HG03558 (cell line): ENCODE measurements around the gene C19orf25.

ENCODE experiments used
- ATAC-seq: cut with Tn5 transposase; IDR thresholded peaks from one replicate; pipeline ENCODE4 v1.9.1; 2021; ENCODE audit warnings: moderate number of reproducible peaks; ENCODE audit not compliant: unreplicated experiment; ENCODE audit errors: extremely low read depth

Gene C19orf25

GRCh38 chr19:1435378-1435989 lies 43.5 kb downstream of the C19orf25 start:
- ATAC-seq, result no peak

GRCh38 chr19:1434577-1435060 lies 44.4 kb downstream of the C19orf25 start:
- ATAC-seq, result no peak

DNA sequence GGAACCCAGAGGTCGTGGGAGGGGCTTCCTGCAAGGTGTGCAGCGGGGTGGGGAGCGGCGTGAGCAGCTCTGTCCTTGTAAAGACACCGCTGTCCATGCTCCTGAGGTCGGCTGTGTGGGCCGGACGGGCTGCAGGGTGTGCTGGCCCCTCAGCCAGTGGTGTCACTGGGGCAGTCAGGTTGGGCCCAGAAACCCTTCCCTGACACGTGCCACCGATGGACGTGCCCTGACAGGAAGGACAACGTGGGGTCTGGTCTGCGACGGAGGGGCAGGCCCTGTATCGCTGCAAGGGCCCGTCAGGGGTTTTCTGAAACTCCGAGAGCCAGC lies 45.0 kb downstream of the C19orf25 start:
- ATAC-seq, result no peak

DNA sequence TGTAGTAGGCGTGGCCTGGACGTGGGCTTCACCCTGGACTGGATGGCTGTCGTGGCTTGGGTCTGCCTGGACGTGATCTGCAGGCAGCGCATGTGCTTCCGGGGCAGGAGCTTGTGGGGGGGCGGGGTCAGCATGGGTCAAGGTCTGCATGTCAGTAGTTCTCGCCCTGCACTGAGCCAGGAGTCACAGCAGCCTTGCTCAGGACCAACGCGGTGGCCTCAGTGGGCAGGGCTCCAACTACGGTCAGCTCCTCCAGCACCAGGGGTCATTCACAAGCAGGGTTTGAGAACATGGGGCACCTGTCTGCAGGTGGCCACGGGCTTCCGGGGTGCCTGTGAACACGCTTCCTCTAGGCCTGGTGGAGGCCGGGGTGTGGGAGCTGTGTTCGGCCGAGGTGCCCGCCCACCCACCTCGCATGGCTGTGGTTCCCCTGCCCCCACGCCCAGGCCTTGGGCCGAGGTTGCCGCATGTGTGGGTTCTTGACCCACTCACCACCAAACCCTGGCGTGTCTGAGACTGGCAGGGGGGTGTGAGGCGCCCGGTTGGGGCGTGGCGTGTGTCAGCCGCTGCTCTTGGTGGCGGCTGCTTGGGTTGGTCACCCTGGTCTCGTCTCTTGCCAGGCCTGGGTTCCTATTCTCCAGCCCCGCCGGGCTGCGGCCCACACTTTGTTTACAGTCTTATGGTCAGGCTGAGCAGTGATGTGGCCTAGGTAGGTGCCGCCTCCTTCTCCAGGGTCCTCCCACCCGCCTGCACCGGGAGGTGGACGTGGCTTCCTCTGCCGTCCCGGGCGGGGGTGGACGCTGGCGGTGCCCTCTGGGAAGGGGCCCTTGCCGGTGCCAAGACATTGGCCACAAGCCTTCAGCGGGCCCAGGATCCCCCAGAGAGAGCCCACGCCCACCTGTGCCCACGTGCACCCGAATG lies 45.6 kb downstream of the C19orf25 start:
- no peak for ATAC-seq

DNA sequence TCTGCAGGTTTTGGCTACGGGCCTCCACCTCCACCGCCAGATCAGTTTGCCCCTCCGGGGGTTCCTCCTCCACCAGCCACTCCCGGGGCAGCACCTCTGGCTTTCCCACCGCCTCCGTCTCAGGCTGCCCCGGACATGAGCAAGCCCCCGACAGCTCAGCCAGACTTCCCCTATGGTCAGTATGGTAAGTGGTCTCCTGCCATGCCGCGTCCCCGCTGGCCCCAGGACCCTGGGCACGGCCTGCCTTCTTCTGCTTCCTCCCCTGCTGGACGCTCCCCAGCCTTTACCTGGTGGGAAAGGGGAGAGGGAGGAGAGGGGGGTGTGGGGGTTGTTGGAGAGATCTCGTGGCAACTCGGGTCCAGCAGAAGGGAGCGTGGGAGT lies 46.5 kb downstream of the C19orf25 start:
- no peak for ATAC-seq

- ATAC-seq, result no peak
Observed at GRCh38 chr19:1431759-1432506, 47.1 kb downstream of the C19orf25 start.

DNA sequence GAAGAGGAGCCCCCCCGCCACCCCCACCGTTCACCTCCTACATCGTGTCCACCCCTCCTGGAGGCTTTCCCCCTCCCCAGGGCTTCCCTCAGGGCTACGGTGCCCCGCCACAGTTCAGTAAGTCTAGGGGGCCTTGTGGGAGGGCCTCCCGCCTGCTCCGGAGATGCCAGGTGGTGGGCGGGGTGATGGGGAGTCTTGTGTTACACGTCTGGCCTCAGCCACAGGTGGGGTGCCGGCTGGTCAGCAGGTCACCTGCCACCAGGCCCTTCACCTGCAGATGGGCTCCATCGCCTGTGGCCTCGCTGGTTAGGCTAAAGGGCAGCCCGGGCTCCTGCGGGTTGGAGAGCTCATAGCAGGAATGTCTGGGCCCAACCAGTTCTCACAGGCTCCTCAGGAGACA lies 48.8 kb downstream of the C19orf25 start:
- ATAC-seq, result no peak

GRCh38 chr19:1429750-1430149 lies 49.3 kb downstream of the C19orf25 start:
- ATAC-seq, result no peak

GRCh38 chr19:1428738-1429391 lies 50.1 kb downstream of the C19orf25 start:
- no peak for ATAC-seq

DNA sequence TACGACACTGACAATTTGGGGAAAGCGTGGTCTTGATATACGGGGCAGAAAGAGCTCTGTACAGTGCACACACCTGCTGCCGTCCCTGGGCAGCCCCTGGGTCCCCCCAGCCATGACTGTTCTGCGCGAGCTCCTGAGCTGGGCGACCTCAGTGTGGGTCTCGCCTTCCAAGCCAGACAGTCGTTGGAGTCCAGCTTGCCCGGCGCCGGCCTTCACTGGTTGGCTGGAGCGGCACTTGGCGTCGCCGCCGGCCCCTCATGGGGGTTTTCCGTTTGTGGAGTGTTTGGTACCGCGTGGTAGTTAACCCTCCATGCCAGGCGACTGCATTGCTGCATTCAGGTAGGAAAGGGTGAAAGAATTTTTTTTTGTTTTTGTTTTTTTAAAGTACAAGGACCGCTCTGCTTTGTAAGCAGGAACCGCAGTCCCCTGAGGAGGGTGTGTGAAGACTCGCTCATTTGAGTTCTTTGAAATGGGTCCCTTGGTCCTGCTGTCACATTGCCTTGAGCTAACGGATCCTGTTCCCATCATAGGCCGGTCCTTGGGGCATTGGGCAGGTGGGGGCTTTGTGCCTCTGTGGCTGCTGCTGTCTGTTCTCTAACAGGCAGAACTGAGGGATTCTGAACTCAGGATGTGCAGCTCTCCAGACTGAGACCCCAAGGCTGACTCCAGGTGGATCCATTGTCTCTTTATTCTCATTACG lies 51.6 kb downstream of the C19orf25 start:
- ATAC-seq, result no peak

DNA sequence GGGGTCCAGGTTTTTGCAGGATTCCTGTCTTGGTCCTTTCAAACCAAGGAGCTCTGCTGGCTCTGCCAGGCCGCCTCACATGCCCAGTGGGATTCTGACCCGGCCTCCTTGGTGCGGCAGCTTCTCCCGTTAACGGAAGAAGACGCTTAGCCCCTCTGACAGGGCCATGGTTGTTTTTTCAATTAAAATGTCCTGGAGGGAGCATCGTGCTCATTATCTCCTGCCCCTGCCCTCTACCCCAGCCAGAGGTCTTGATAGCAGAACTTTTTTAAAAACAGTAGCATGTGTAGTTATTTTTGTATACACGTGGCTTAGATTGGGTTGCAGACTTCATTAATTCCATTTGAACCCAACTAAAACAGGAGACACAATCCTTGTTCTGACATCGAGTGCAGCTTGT lies 52.3 kb downstream of the C19orf25 start:
- ATAC-seq, result no peak

GRCh38 chr19:1425902-1426301 lies 53.1 kb downstream of the C19orf25 start:
- no peak for ATAC-seq

DNA sequence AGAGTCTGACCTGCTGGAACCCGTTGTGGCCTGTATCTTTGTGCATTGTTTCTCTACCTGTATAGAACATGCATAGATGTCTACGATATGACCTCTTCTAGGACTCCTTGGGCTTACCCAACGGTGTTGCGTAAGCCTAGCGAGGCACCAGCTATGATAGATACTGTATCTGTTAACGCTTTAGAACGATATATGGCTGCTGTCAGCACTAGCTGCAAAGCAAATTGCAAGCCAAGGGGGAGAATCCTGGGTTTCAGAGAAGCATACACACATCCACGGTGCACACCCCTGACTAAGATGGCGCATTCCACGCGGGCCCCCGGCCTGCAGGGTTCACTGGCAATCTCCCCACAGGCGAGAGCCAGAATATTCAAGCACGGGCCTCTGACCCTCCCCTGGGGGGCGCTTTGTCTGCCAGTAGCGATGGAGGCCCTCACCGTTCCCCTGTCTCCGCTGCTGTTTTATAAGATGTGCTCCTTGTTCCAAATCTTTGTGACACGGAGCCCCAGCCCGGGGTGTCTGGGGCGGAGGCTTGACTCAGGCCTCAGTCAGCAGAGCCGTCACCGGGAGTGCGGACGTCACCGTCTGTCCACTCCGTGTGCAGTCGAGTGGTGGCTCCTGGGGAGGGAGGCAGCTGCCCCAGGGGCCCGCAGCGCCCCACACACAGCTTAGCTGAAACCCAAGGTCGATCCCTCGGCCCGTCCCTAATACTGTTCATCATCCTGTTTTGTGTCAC lies 53.7 kb downstream of the C19orf25 start:
- ATAC-seq, result no peak

GRCh38 chr19:1424192-1424955 lies 54.6 kb downstream of the C19orf25 start:
- ATAC-seq, result no peak

- no peak for ATAC-seq
Observed at GRCh38 chr19:1423436-1424191, 55.4 kb downstream of the C19orf25 start.
